Spleen (tissue), 7 donors: ENCODE data around the gene TIMM17B.

ENCODE experiments used
- CTCF ChIP-seq, 11 experiments: fragments of 200-600 bp in 7 of 11; fragments of 450-650 bp in 4 of 11; sonication (generic) in 4 of 11; IDR thresholded peaks in 8 of 11; conservative IDR thresholded peaks in 3 of 11; 1 replicate in 7 of 11; 2 replicates in 4 of 11; pipeline versions ENCODE4 v1.4.0 to v1.8.0; 2016 to 2021; ENCODE audit warnings: antibody characterized with exemption in 11 of 11, inconsistent platforms in 4 of 11, mild to moderate bottlenecking in 1 of 11
- POLR2A ChIP-seq, 3 donors: fragments of 450-650 bp; IDR thresholded peaks; one replicate each; pipeline ENCODE4 v1.5.1; 2017; ENCODE audit warnings: antibody characterized with exemption in 3 of 3, mild to moderate bottlenecking in 1 of 3
- donor health status: DM: no; HTN: no; CAD: no; lungs with moderate emphysema.
- donor health status: DM: no; HTN: no; CAD: no.
- donor health status: DM: no; HTN: no; CAD: no.

- TF ChIP-seq POLR2A (IDR thresholded peaks at IDR 0.05) (no peak), CTCF (IDR thresholded peaks at IDR 0.05 in 8 of 11, conservative IDR thresholded peaks at IDR 0.05 in 3 of 11) (no peak)
Observed at GRCh38 chrX:48903290-48903689, 5.7 kb upstream of the TIMM17B start.
